ENCODE results near the gene NTPCR.
"Not testable (repeated sequence)": the region's sequence is repeated elsewhere in the genome, so short reads cannot be mapped to it uniquely, and the experiment has no call there.

Gene NTPCR

DNA sequence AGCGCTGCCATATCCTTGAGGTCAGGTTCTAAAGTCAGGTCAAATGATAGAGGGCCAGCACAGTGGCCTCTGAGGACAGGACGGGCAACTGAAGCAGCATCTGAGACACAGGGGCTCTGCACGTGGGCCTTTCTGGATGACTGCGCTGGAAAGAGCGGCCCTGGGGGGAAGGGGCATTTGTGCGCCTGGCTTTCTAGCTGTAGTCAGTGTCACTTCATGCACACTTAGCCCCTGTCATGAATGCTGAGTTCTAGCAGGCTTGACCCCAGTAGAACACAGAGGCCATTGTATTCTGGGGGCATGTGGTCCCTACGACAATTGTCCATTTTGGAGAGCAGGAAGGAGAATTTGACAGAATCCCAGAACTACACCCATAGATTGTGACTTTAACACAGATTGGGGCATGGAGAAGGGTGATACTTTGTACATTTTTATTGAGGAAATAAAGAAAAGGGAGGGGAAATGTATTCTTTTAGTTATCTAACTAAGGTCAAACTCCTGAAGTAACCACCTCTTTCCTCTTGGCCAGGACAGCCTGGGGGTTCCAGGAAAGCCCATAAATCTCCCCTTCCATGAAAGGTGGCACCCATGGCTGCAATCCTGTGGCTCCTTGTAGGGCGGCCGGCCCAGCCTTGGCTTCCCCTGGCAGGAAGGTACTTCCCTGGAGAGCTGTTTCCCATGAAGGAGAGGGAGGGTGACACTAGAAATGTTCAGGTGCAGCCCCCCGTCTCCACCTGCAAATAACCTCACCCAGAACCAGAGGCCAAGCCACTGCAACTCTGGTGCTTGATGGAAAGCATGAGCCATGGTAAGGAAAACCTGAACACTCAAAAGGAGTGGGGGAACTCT is 34.4 kb downstream of the NTPCR start:
- no peak for DNase-seq (ENCODE audit: low read depth)

DNA sequence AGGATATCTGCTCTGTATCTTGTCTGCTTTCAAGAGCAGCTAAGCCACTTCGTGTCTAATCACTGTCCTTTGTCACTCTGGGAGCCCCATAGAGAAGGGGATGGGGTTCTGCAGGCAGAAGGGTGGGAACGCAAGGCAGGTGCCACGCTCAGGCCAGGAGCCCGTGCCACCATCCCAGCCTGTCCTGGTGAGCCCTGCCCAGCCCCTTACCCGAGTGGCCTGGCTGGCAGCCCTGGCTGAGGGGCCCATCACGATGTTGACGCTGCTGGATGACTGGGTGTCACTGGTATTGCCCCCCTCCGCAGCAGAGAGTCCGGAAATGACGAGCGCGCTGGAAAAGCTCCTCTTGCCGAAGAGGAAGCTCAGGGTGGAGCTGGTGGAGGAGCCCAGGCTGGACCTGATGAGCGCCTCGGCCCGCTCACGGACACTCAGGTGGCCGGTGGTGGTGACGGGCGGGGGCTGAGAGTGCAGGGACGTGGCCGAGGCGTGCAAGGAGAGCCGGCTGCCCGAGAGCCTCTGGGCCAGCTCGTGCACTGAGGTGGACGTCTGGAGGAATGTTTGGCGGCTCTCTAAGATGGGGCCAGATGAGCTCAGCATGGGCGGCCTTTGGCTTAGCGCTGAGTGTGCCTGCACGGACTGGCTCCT is 35.6 kb downstream of the NTPCR start:
- DNase-seq (ENCODE audit: low read depth): no peak

DNA sequence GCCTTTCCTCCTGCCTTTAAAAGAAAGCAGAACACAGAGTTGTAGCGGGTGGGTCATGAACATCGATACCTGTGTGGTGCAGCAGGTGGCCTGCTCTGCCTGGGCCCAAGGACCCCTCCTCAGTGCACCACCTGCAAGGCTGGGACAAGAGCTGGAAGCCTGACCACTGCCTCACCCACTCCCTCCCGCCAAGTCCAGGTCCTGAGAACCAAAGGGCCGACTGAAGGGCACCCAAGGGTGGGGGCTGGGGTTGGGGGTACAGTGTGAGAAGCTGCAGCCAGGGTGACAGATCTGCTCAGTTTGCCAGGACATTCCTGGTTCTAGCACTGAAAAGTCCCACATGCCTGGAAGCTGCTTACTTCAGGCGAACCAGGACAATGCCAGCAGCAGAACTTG is 36.1 kb downstream of the NTPCR start:
- no peak for DNase-seq (ENCODE audit: low read depth)

DNA sequence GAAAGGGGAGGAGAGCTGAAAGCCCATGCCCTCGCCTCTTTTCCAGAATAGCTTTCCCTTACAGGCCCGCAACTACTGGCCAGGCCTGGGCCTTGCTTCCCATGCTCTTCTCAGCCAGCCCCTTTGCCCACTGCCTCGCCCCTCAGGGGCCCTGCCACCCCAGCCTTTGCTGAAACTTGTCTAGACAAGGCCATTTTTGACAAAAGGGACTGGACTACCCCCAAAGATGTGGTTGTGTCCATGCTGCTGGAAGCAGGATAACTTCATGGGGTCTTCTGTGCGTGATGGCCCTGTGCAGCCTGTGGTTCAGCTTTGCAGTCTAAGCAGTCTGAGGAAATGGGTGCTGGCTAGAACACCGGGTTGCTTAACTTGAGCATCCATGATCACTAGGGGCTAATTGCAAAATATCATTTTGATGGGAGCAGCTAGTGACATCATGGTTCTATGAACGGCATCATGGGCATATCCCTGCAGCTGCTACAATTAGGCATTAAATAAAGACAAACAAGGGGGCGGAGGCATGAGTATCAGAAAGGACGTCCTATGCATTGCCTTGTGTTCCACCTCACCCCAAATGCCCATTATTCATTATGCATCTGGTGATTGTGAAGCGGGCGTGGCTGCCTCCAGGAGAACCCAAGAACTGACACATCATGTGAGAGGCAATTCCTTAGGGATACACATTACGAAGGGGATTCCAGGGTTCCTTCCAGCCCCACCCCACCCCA is 36.8 kb downstream of the NTPCR start:
- no peak for DNase-seq (ENCODE audit: low read depth)

DNA sequence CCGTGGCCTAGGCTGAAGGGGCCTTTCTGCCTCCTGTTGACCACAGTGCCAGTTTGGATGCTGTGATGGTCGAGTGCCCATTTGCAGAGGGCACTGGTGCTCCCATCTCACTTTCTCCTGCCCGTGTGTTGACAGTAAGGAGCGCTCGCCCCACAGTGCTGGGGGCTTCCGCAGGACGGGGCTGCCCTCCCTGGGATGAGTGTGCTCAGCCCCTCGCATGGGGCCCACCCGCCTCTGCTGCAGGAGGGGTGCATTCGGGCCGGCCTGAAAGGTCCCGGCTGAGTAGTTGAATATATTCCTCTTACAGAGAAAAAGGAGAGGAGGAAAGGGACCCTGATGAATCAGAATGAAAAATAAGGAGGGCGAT is 37.3 kb downstream of the NTPCR start:
- DNase-seq (ENCODE audit: low read depth): no peak

DNA sequence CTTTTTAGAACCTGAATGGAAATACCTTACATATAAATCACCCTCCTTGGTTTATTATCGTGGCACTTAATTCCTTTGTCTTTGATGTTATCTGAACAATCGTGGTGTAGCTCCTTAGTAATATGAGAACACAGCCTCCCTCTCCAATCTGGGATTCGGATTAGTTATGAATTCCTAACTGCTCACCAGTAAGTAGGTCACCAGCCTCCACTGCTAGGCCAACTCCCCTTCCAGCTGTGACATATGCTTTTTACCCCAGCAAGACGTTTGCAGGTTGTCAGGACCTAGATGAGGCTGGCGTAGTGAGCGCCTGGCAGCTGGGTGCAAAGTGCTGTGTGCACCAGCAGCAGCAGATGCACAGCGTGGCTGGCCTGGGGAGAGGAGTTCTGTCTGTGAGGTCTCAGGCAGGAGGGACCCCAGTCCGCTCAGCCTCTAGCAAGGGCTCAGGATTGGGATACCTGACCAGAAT is 38.2 kb downstream of the NTPCR start:
- DNase-seq (ENCODE audit: low read depth): no peak

DNA sequence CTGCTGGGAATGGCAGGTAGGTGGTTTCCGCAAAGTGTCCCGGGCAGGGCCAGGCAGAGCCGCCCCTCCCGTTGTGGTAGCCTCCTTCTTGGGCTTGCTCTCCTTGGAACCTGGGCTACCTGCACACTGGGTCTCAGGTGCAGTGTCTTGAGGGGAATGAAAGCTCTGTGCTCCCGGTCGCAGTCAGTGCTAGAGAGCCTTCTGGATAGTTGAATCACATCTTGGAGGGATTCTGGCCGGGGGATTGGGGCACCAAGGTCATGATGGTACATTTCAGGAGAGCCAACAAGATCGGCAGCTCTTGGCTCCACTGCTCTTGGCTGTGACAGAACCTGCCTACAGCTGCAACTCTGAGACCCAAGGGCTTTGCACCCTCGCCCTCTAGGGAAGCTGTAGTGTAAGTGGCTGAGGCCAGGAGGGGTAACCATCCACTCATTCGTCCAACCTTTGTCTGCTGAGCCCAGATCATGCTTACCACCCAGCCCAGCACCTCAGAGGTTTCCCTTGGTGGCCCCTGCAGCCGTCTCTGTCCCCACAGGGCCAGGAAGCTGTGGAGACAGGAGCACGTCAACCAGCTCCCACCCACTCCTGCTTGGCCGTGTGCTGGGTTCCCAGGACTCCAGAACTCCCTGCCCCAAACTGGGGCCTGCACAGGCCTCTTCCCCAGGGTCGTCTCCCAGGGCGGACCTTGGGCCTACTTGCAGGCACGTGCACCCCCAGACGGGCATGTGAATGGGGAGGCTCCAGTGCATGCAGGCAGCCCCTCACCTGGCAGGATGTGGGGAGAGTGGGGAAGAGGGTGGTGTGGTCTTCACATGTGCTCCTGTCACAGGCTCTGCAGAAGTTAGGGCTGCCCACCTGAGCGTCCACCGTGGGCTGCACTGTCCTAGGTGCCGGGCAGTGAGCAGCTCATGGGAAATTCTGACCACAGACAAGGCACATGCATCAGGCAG is 40.0 kb downstream of the NTPCR start:
- no peak for DNase-seq (ENCODE audit: low read depth)

DNA sequence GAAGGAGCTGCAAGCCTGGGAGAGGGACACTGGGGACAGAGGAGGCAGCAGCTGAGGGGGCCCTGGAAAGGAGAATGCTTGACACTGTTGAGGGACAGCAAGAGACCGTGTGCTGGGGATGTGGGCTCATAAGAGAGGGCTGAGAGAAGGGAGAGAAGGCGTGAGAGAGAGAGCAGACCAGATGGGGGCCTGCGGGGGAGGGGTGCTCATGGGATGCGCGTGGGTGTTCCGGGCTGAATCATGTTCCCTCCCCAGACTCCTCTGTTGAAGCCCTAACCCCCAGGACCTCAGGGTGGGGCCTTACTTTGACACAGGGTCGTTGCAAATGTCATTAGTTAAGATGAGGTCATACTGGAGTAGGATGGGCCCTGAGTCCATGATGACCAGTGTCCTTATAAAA is 40.8 kb downstream of the NTPCR start:
- DNase-seq (ENCODE audit: low read depth): no peak

DNA sequence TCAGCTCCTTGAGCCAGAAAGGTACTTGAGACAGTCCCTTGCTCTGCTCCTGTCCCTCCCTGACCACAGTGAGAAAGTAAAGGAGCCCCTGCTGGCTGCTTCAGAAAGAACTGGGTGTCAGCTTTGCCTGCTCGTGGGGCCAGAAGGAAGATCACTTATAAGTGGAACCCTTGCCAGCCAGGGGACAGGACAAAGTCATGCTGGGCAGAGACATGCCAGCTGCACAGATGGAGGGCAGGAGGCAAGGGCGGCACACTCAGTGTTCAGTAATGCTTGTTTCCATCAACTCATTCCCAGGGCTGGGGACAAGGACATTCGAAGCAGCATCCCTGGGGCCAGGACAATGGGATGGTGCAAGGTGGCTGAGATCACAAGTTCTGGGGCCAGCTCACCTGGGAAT is 41.8 kb downstream of the NTPCR start:
- DNase-seq (ENCODE audit: low read depth): no peak

DNA sequence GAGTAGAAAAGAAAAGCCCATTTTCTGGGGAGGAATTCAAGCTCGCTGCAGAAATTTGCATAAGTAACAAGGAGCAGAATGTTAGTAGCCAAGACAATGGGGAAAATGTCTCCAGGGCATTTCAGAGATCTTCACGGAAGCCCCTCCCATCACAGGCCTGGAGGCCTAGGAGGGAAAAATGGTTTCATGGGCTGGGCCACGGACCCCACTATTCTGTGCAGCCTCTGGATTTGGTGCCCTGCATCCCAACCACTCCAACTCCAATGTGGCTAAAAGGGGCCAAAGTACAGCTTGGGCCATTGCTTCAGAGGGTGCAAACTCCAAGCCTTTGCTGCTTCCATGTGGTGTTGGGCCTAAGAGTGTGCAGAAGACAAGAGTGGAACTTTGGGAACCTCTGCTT is 43.1 kb downstream of the NTPCR start:
- DNase-seq (ENCODE audit: low read depth): no peak

DNA sequence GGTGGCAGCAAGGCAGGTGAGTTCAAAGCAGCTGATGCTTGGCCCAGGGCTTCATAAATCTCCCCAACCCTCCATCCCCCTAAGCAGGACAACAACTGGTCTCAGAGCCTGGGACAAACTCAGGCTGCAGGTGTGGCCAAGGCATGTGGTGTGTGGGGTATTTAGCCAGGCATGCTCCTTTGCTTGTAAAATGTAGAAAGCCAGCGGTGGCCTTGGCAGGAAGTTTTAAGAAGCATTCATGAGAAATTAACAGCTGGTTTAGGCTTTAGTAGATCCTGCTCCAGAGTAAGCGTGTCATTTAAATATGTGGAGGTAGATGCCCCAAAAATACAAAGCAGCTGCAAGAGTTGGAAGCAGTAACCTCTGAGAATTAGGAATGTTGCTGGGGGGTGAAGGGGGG is 44.8 kb downstream of the NTPCR start:
- no peak for DNase-seq (ENCODE audit: low read depth)

DNA sequence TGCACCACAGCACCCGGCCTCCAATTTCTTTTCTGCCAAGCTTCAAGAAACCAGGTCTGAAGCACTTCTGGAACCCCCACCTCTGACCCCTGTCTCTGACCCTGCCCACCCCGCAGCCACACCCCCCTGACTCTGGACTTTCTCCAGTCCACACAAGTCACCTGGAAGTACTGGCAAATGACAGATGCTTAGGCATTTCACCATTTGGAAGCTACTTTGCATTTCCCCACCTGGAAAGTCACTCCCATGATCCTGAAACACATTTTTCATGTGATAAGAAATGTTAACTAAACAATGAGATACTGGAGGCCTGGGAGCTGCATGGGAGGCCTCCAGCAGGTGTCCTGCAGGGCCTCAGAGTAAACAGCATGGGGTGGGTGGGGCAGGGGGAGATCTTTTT is 45.7 kb downstream of the NTPCR start:
- no peak for DNase-seq (ENCODE audit: low read depth)

DNA sequence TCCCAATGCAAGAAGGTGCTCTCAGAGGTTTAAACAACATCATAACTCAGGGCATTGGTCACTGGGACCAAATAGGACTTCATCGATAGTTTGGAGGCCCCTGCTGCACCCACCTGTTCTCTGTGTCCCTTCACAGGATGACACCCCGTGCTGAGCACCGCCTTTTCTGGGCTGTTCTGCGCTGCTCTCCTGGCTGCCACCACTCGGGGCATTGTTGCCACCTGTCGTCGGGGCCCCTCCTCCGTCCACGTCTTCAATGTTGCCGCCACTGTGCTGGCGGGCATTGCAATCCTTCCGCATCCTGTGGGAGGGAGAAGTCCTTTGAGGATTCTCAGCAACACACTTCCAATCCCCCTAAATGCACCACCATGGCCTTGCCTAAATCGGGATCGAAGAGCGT is 47.7 kb downstream of the NTPCR start:
- no peak for DNase-seq (ENCODE audit: low read depth)

DNA sequence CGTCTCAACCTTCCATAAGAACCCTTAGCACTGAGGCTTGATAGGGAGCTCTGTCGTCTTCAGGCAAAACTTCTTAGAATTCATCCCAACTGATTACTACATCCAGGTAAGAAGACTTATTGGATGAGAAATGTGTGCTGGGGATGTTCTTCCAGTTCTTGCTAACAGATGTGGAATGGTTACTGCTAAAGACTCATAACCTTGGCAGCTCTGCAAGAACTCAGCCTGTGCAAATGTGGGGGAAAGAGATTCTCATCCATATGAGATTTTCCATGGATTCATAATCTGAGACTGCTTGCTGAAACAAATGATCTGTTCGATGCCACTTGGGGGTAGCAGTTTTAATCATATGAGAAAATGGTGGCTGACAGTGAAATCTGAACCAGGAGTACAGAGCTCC is 48.2 kb downstream of the NTPCR start:
- DNase-seq (ENCODE audit: low read depth): no peak

DNA sequence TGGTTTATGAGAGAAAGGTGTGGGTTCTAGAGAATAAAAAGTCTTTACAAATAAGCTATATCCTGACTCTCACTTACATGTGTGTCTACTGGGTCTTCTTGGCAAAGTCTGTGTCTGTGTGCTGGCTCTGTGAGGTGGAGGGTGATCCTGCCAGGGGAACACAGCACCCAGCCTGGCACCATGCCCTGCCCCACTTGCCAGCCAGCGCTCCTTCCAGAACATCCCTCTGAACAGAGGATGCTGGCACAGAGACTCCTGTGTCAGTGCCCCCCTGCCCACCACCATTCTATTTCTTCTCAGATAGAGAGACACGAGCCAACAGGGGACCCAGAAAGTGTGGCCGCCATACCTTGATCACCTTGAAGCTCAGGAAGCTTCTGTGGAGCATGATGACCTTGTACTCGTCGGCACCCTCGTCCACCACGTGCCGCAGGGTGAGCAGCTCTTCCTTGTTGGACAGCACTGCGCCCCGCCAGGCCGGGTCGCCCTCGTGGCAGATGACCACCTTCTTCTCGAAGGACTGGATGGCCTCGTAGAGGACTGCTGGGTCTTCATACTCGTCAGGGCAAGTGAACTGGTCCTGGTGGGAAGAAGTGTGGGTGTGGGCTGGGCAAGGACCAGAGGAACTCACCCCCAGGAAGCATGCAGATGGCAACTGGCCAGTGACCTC is 49.7 kb downstream of the NTPCR start:
- no peak for DNase-seq (ENCODE audit: low read depth)

DNA sequence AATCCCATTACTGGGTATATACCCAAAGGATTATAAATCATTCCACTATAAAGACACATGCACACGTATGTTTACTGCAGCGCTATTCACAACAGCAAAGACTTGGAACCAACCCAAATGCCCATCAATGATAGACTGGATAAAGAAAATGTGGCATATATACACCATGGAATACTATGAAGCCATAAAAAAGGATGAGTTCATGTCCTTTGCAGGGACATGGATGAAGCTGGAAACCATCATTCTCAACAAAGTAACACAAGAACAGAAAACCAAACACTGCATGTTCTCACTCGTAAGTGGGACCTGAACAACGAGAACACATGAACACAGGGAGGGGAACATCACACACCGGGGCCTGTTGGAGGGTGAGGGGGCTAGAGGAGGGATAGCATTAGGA is 53.2 kb downstream of the NTPCR start:
- not testable (repeated sequence) for DNase-seq (ENCODE audit: low read depth)

DNA sequence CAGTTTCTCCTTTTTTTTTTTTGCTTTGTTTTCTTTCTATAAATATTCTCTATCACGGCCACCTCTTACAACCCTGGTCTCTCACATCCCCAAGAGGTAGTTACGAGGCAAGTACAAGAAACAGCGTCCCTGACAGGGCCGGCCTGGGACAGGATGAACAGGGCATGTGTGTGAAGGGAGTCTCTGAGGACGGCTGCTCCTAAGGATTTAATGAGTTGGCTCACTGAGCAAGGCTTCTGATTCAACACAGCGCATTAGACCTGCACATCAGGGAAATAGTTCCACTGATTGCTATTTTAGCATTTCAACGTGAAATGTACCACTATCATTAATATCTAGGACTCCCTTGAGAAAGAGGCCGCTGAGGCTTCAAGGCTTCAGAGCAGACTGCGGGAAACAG is 54.0 kb downstream of the NTPCR start:
- DNase-seq (ENCODE audit: low read depth): no peak

DNA sequence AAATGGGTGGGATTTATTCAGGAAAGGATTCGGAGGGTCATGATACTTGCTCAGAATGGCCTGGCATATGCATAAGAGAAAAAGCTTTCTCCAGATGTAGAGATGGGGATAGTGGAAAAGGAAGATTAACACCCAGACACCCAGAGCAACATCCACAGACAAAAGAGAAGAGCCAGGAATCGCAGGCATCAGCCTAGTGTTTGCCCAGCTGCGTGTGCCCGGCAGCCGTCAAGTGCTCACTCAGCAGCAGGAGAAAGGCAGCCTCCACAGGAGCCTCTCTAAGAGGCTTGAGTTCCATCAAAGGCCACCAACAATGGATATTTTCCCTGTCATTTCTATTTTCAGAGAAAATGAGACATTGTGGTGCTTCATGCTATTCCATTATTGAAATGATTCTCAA is 54.7 kb downstream of the NTPCR start:
- DNase-seq (ENCODE audit: low read depth): no peak

DNA sequence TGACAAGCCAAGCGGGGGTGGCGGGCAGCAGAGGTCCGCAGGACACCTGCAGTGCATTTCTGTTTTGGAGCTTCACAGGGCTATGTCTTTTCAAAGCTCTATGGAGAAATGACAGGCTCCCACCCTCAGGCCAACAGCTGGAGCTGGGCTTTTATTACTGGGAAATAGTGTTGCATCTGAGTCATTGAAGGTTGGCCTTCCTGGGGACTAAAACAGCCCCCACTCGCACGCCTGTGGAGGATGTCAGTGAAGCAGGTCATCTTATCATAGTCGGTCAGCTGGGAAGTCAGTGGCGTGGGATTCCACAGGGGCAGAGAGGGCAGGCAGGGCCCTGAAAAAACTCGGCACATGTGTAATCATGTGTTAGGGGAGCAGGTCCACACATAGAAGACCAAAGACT is 55.3 kb downstream of the NTPCR start:
- no peak for DNase-seq (ENCODE audit: low read depth)

DNA sequence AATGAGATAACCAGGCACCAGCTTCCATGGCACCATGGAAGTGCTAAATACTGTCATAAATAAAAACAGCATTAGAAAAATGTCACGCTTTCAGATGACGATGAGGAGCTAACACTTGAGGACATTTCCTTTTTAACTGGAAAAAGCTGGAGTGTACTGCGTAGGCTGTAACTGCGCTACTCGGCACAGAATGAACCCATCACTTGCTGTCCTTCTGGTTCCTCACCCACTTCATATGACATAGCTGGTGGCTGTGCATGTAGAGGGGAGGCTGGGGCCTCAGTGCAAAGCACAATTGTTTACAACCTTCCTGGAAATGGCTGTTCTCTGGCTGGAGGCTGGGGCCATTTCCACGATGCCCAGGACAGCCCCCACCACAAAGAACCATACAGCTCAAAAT is 55.7 kb downstream of the NTPCR start:
- no peak for DNase-seq (ENCODE audit: low read depth)

DNA sequence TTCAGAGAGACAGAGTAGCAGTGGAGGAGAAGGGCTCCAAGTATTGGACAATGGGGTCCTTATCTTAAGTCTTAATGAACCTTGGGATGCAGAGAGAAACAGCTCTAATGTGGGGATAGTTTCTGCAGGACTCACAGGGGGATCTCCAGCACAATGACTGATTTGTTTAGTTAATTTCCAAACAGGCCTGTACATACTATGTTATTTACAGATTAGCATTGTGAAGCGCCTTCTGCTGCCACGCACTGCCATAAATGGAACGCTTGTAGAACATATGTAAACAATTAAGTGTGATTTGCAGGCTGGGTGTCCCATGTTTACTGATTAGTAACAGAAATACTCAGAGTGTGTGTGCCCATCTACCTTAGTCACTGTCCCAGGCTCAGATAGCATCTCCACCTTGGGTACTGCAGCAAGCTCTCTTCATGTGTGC is 56.1 kb downstream of the NTPCR start:
- no peak for DNase-seq (ENCODE audit: low read depth)
